ENCODE data around the gene OPCML. TPM values are rescaled to one million over a fixed set of nuclear protein-coding genes. Genes with fewer than 3 reads are reported as not detected.

Gene OPCML
- total RNA-seq, 4 donors from 2014 or later = 0.33 TPM; not detected in 3

DNA sequence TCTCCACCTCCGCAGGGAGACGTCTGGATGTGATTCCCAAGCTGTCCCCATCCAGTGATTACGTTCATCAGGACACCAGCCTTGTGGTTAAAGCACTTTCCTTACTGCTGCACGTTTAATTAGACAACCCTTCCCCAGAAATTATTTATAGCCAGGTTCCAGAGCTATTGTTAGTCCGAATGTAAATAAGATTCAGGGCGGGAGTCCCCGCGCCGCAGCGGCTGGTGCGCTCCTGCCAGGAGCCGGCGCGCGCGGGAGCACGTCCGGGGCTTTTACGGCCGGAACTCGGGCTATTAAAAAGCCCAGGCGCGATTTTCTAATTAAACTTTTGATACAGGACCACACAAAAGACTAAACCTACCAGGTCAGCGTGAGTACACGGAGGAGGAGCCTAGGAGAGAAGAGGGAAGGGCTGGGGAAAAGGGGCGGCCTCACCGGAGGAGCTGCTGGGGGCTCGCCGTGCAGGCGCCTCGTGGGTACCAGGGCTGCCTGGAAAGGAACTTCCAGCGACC is 538.3 kb downstream of the OPCML start:
- Histone ChIP-seq H3K27ac (no peak overlapping the region), H3K27me3 (no peaks in the 10 kb centered on the region), H3K4me3 (replicated peaks in 1 of 3) (no peak overlapping the region), H3K9me3 (no peaks in the 10 kb centered on the region), H3K36me3 (no peaks in the 10 kb centered on the region), H3K4me1 (no peaks in the 10 kb centered on the region)
- WGBS, 2 donors = 2 to 4% methylated on average over 26 to 32 of the region's 32 CpGs
- intact Hi-C loops (cut with DNase I) = no loop called here
- no peak for TF ChIP-seq POLR2A (IDR thresholded peaks at IDR 0.05)
- TF ChIP-seq, protein P1, sequence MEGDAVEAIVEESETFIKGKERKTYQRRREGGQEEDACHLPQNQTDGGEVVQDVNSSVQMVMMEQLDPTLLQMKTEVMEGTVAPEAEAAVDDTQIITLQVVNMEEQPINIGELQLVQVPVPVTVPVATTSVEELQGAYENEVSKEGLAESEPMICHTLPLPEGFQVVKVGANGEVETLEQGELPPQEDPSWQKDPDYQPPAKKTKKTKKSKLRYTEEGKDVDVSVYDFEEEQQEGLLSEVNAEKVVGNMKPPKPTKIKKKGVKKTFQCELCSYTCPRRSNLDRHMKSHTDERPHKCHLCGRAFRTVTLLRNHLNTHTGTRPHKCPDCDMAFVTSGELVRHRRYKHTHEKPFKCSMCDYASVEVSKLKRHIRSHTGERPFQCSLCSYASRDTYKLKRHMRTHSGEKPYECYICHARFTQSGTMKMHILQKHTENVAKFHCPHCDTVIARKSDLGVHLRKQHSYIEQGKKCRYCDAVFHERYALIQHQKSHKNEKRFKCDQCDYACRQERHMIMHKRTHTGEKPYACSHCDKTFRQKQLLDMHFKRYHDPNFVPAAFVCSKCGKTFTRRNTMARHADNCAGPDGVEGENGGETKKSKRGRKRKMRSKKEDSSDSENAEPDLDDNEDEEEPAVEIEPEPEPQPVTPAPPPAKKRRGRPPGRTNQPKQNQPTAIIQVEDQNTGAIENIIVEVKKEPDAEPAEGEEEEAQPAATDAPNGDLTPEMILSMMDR (IDR thresholded peaks at IDR 0.05) = no peak
- DNase-seq = no peak

- Histone ChIP-seq H3K9me3 (no peaks in the 10 kb centered on the region), H3K4me3 (replicated peaks in 1 of 3) (no peak overlapping the region), H3K27me3 (no peaks in the 10 kb centered on the region), H3K36me3 (no peaks in the 10 kb centered on the region), H3K4me1 (no peaks in the 10 kb centered on the region), H3K27ac (no peak overlapping the region)
- intact Hi-C loops (cut with DNase I) = no loop called here
- WGBS, 2 donors = 46 to 47% methylated on average over 15 of the region's 15 CpGs
- no peak for DNase-seq
- TF ChIP-seq POLR2A (IDR thresholded peaks at IDR 0.05) = no peak
- TF ChIP-seq, protein P1 (IDR thresholded peaks at IDR 0.05) = no peak
Measured at GRCh38 chr11:132992838-132993631, 539.3 kb downstream of the OPCML start.

DNA sequence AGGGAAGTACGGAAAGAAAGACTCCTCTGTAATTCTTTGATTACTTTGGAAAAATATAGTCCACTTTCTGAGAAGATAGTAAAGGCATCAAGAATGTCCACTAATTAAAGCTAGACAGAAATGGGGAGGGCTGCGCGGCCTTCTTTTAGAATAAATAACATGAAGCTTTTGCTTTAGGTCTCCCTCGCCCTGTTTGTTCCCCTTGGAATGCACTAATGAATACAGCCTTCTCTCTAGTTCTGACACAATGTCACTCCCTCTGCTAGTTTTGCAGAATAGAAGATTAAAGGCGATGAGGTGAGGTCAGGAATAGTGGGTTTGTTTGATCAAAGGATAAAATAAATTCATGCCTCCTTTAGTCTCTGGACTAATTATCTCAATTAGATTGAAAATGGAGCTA is 543.9 kb downstream of the OPCML start:
- Histone ChIP-seq H3K36me3 (no peaks in the 10 kb centered on the region), H3K27me3 (no peaks in the 10 kb centered on the region), H3K9me3 (no peaks in the 10 kb centered on the region), H3K4me1 (no peaks in the 10 kb centered on the region), H3K27ac (no peak overlapping the region), H3K4me3 (replicated peaks in 1 of 3) (no peak overlapping the region)
- DNase-seq = no peak
- WGBS, 2 donors = 86 to 92% methylated on average over 5 of the region's 5 CpGs
- intact Hi-C loops (cut with DNase I) = no loop called here
- TF ChIP-seq POLR2A (IDR thresholded peaks at IDR 0.05) = no peak
- TF ChIP-seq, protein P1 (IDR thresholded peaks at IDR 0.05) = no peak

- TF ChIP-seq, protein P1 (IDR thresholded peaks at IDR 0.05) = no peak
- TF ChIP-seq POLR2A (IDR thresholded peaks at IDR 0.05) = no peak
- Histone ChIP-seq H3K9me3 (no peaks in the 10 kb centered on the region), H3K27me3 (no peaks in the 10 kb centered on the region), H3K36me3 (no peaks in the 10 kb centered on the region), H3K4me1 (no peaks in the 10 kb centered on the region), H3K4me3 (replicated peaks in 1 of 3) (no peak overlapping the region), H3K27ac (no peak overlapping the region)
- 38 to 92% methylated on average over 2 of the region's 2 CpGs for WGBS, 2 donors
- intact Hi-C loops (cut with DNase I) = no loop called here
- DNase-seq = no peak
Measured at GRCh38 chr11:132987936-132988335, 544.4 kb downstream of the OPCML start.

GRCh38 chr11:132983641-132983978 is 548.7 kb downstream of the OPCML start:
- TF ChIP-seq, protein P1 (IDR thresholded peaks at IDR 0.05) = no peak
- no peak for TF ChIP-seq POLR2A (IDR thresholded peaks at IDR 0.05)
- intact Hi-C loops (cut with DNase I) = no loop called here
- Histone ChIP-seq H3K4me3 (replicated peaks in 1 of 3) (no peak overlapping the region), H3K4me1 (no peaks in the 10 kb centered on the region), H3K27me3 (no peaks in the 10 kb centered on the region), H3K9me3 (no peaks in the 10 kb centered on the region), H3K36me3 (no peaks in the 10 kb centered on the region), H3K27ac (no peak overlapping the region)
- no peak for DNase-seq
- WGBS, 2 donors = 71 to 82% methylated on average over 1 of the region's 1 CpG
